Suprapubic skin (tissue), 4 donors: ENCODE data around the gene HSD17B4.

Experiments
- EP300 ChIP-seq: sonication (generic); formaldehyde crosslinking; IDR thresholded peaks from one replicate; pipeline ENCODE4 v1.6.1; 2017; ENCODE audit warnings: antibody characterized with exemption
- POLR2A ChIP-seq, 2 donors: fragments of 450-650 bp; IDR thresholded peaks; one replicate each; pipeline ENCODE4 v1.6.1; 2017; ENCODE audit warnings: antibody characterized with exemption in 2 of 2, mild to moderate bottlenecking in 2 of 2, moderate library complexity in 2 of 2
- POLR2AphosphoS5 ChIP-seq, 3 donors: sonication (generic); formaldehyde crosslinking; IDR thresholded peaks; one replicate each; pipeline ENCODE4 v1.6.1; 2017; ENCODE audit warnings: antibody characterized with exemption in 3 of 3
- TF ChIP-seq, protein P1 (sequence below), 2 donors: fragments of 200-600 bp in 1 of 2; fragments of 450-650 bp in 1 of 2; sonication (generic) in 1 of 2; IDR thresholded peaks; one replicate each; pipeline ENCODE4 v1.5.1; 2016 to 2019; ENCODE audit warnings: antibody characterized with exemption in 2 of 2, mild to moderate bottlenecking in 1 of 2, moderate library complexity in 1 of 2

DNA sequence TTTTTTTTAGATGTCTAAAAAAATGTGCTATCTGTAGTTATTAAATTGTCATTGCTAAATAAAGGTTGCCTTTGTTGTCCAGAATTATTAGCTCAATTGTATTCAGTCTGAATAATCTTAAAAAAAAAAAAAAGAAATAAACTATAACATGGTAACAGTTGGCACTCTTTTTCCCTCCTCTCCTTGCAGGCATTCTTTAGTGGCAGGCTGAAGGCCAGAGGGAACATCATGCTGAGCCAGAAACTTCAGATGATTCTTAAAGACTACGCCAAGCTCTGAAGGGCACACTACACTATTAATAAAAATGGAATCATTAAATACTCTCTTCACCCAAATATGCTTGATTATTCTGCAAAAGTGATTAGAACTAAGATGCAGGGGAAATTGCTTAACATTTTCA is 89.4 kb downstream of the HSD17B4 start:
- TF ChIP-seq, protein P1, sequence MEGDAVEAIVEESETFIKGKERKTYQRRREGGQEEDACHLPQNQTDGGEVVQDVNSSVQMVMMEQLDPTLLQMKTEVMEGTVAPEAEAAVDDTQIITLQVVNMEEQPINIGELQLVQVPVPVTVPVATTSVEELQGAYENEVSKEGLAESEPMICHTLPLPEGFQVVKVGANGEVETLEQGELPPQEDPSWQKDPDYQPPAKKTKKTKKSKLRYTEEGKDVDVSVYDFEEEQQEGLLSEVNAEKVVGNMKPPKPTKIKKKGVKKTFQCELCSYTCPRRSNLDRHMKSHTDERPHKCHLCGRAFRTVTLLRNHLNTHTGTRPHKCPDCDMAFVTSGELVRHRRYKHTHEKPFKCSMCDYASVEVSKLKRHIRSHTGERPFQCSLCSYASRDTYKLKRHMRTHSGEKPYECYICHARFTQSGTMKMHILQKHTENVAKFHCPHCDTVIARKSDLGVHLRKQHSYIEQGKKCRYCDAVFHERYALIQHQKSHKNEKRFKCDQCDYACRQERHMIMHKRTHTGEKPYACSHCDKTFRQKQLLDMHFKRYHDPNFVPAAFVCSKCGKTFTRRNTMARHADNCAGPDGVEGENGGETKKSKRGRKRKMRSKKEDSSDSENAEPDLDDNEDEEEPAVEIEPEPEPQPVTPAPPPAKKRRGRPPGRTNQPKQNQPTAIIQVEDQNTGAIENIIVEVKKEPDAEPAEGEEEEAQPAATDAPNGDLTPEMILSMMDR (IDR thresholded peaks at IDR 0.05) = no peak
- TF ChIP-seq POLR2AphosphoS5 (IDR thresholded peaks at IDR 0.05) (no peak), POLR2A (IDR thresholded peaks at IDR 0.05) (no peak), EP300 (no peak)
